Activated CD8-positive, alpha-beta T cell treated with anti-CD3 and anti-CD28 coated beads for 36 hours (primary cell): ENCODE data around the gene EID3. TPM values are rescaled to one million over a fixed set of nuclear protein-coding genes. Genes with fewer than 3 reads are reported as not detected.
"Not testable (repeated sequence)": the region's sequence is repeated elsewhere in the genome, so short reads cannot be mapped to it uniquely, and the experiment has no call there.

ENCODE experiments used
- ATAC-seq: fragments of 200-7000 bp; cut with Tn5 transposase; one replicate; pipeline ENCODE4 v1.10.0; 2021; ENCODE audit warnings: mild to moderate bottlenecking, moderate library complexity
- CTCF ChIA-PET: fragments of 350-600 bp; sonication (Branson Sonifier 250); formaldehyde crosslinking; loops from one replicate; lab custom pipeline; 2021; ENCODE audit warnings: antibody characterized with exemption; lab: Charles Lee
- POLR2A ChIA-PET: fragments of 350-600 bp; sonication (Branson Sonifier 250); formaldehyde crosslinking; loops from one replicate; lab custom pipeline; 2021; ENCODE audit warnings: antibody characterized with exemption; lab: Charles Lee
- DNase-seq: peaks from one replicate; pipeline ENCODE4 v3.0.0-alpha.2; 2020
- H3K27ac Mint-ChIP-seq: one replicate; pipeline ENCODE4 v1.8.0; 2021; ENCODE audit warnings: mild to moderate bottlenecking, mixed read lengths
- H3K27me3 Mint-ChIP-seq: one replicate; pipeline ENCODE4 v1.8.0; 2021; ENCODE audit warnings: mixed read lengths
- H3K36me3 Mint-ChIP-seq: one replicate; pipeline ENCODE4 v1.8.0; 2021; ENCODE audit warnings: low read depth, mixed read lengths
- H3K4me1 Mint-ChIP-seq: one replicate; pipeline ENCODE4 v1.8.0; 2021; ENCODE audit warnings: low read depth, mixed read lengths
- H3K4me3 Mint-ChIP-seq: one replicate; pipeline ENCODE4 v1.8.0; 2021; ENCODE audit warnings: mild to moderate bottlenecking, moderate library complexity, mixed read lengths
- H3K9me3 Mint-ChIP-seq: one replicate; pipeline ENCODE4 v1.8.0; 2021; ENCODE audit warnings: mixed read lengths
- CTCF ChIP-seq: fragments of 200-600 bp; IDR thresholded peaks from one replicate; pipeline ENCODE4 v1.8.0; 2022; ENCODE audit warnings: antibody characterized with exemption, mild to moderate bottlenecking
- intact Hi-C: fragments of 100-400 bp; cut with micrococcal nuclease; formaldehyde crosslinking; loops from one replicate; pipeline ENCODE4 v1.10.0; 2022
- total RNA-seq, 2 experiments: library from RNA; stranded (reverse); gene quantifications; one replicate each; pipeline ENCODE4 v1.2.3, GENCODE V29; 2021

EID3 gene
- total RNA-seq, 2 experiments from 2014 or later = 3.7 to 4.8 TPM

GRCh38 chr12:104263580-104264358 lies 39.8 kb upstream of the EID3 start:
- ChIA-PET POLR2A (no interaction called here), CTCF (interaction anchor here (0.9 kb wide), 1 partner anchor 13 kb away, joined by 3 read pairs; no protein-coding TSS in a partner anchor)
- H3K27ac Mint-ChIP-seq = no peak overlapping the region
- H3K27me3 Mint-ChIP-seq = no peaks in the 10 kb centered on the region
- no peaks in the 10 kb centered on the region for H3K9me3 Mint-ChIP-seq
- no peaks in the 10 kb centered on the region for H3K36me3 Mint-ChIP-seq
- TF ChIP-seq CTCF = no peak
- no peak for DNase-seq
- no peak for ATAC-seq
- no peak overlapping the region for H3K4me3 Mint-ChIP-seq
- intact Hi-C loops = no loop called here
- no peaks in the 10 kb centered on the region for H3K4me1 Mint-ChIP-seq

DNA sequence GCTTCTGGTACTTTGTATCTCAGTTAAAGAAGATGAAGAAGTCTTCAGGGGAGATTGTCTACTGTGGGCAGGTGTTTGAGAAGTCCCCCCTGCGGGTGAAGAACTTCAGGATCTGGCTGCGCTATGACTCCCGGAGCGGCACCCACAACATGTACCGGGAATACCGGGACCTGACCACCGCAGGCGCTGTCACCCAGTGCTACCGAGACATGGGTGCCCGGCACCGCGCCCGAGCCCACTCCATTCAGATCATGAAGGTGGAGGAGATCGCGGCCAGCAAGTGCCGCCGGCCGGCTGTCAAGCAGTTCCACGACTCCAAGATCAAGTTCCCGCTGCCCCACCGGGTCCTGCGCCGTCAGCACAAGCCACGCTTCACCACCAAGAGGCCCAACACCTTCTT lies 38.1 kb upstream of the EID3 start:
- not testable (repeated sequence) for H3K27ac Mint-ChIP-seq

DNA sequence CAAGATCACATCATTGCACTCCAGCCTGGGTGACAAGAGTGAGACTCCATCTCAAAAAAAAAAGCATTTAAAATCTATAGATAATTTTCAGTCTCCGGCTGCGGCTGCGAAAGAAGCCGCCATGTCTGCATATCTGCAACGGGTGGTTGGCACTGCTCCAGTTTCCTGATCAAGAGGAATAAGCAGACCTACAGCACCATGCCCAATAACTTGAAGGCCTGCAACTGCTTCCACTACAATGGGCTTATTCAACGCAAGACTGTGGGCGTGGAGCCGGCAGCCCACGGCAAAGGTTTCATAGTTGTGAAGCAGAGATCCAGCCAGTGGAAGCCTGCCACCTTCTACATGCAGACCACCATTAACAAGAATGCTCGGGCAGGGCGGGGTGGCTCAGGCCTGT lies 30.6 kb upstream of the EID3 start:
- TF ChIP-seq CTCF = no peak
- ChIA-PET CTCF (no interaction called here), POLR2A (no interaction called here)
- Mint-ChIP-seq H3K4me1 (peaks cover 3% of the 10 kb centered on the region), H3K27ac (no peak overlapping the region), H3K9me3 (no peaks in the 10 kb centered on the region), H3K4me3 (no peak overlapping the region), H3K36me3 (no peaks in the 10 kb centered on the region), H3K27me3 (no peaks in the 10 kb centered on the region)
- no peak for ATAC-seq
- DNase-seq = no peak
- intact Hi-C loops = no loop called here

More for the DNA sequence above, 38.1 kb upstream of the EID3 start:
- H3K9me3 Mint-ChIP-seq, ATAC-seq, H3K27me3 Mint-ChIP-seq, CTCF ChIA-PET, intact Hi-C loops, H3K4me3 Mint-ChIP-seq, H3K36me3 Mint-ChIP-seq, POLR2A ChIA-PET, DNase-seq, H3K4me1 Mint-ChIP-seq: not testable (repeated sequence)

GRCh38 chr12:104273503-104273902 lies 30.0 kb upstream of the EID3 start:
- Mint-ChIP-seq H3K9me3 (no peaks in the 10 kb centered on the region), H3K4me3 (no peak overlapping the region), H3K27ac (no peak overlapping the region), H3K4me1 (peaks cover 3% of the 10 kb centered on the region), H3K27me3 (no peaks in the 10 kb centered on the region), H3K36me3 (no peaks in the 10 kb centered on the region)
- no peak for DNase-seq
- no peak for ATAC-seq
- no peak for TF ChIP-seq CTCF
- intact Hi-C loops = no loop called here
- ChIA-PET CTCF (no interaction called here), POLR2A (interaction anchor here (0.6 kb wide), 1 partner anchor 15 kb away, joined by 3 read pairs; no protein-coding TSS in a partner anchor)

- intact Hi-C loops = no loop called here
- no peaks in the 10 kb centered on the region for H3K36me3 Mint-ChIP-seq
- ChIA-PET POLR2A (no interaction called here), CTCF (no interaction called here)
- no peak overlapping the region for H3K4me3 Mint-ChIP-seq
- no peak overlapping the region for H3K27ac Mint-ChIP-seq
- no peak for TF ChIP-seq CTCF
- H3K4me1 Mint-ChIP-seq = peaks cover 3% of the 10 kb centered on the region
- H3K9me3 Mint-ChIP-seq = no peaks in the 10 kb centered on the region
- ATAC-seq (no peak), DNase-seq (no peak)
- no peaks in the 10 kb centered on the region for H3K27me3 Mint-ChIP-seq
Observed at GRCh38 chr12:104274811-104275210, 28.7 kb upstream of the EID3 start.
